Neuron (in vitro differentiated cells): ENCODE data around the gene INPP5A.
"Not testable (repeated sequence)": the region's sequence is repeated elsewhere in the genome, so short reads cannot be mapped to it uniquely, and the experiment has no call there.

Source experiments
- H2AFZ ChIP-seq: one replicate; pipeline ENCODE4 v1.6.1; 2013; ENCODE audit warnings: low read depth, mild to moderate bottlenecking, inconsistent platforms, low read length, moderate library complexity
- H3K27me3 ChIP-seq: one replicate; pipeline ENCODE4 v1.6.1; 2013; ENCODE audit warnings: low read length; ENCODE audit not compliant: insufficient read depth
- H3K36me3 ChIP-seq: one replicate; pipeline ENCODE4 v1.6.1; 2013; ENCODE audit warnings: low read length; ENCODE audit not compliant: insufficient read depth
- H3K4me1 ChIP-seq: one replicate; pipeline ENCODE4 v1.6.1; 2013; ENCODE audit warnings: low read length; ENCODE audit not compliant: insufficient read depth
- H3K4me3 ChIP-seq: 2 replicates; pipeline ENCODE4 v1.5.1; 2013; ENCODE audit warnings: mild to moderate bottlenecking, low read length, moderate library complexity
- H3K9me3 ChIP-seq: one replicate; pipeline ENCODE4 v1.6.1; 2013; ENCODE audit warnings: low read length

Gene INPP5A

GRCh38 chr10:132770061-132771021, 232.8 kb downstream of the INPP5A start:
- Histone ChIP-seq H3K9me3 (peaks cover 18% of the 10 kb centered on the region), H3K36me3 (no peaks in the 10 kb centered on the region), H2AFZ (no peak overlapping the region), H3K4me3 (no peak overlapping the region), H3K4me1 (no peaks in the 10 kb centered on the region), H3K27me3 (no peaks in the 10 kb centered on the region)

GRCh38 chr10:132772816-132773215, 235.2 kb downstream of the INPP5A start:
- H3K4me1 ChIP-seq, H2AFZ ChIP-seq, H3K27me3 ChIP-seq, H3K36me3 ChIP-seq, H3K4me3 ChIP-seq: not testable (repeated sequence)
- peaks cover 18% of the 10 kb centered on the region for H3K9me3 ChIP-seq

DNA sequence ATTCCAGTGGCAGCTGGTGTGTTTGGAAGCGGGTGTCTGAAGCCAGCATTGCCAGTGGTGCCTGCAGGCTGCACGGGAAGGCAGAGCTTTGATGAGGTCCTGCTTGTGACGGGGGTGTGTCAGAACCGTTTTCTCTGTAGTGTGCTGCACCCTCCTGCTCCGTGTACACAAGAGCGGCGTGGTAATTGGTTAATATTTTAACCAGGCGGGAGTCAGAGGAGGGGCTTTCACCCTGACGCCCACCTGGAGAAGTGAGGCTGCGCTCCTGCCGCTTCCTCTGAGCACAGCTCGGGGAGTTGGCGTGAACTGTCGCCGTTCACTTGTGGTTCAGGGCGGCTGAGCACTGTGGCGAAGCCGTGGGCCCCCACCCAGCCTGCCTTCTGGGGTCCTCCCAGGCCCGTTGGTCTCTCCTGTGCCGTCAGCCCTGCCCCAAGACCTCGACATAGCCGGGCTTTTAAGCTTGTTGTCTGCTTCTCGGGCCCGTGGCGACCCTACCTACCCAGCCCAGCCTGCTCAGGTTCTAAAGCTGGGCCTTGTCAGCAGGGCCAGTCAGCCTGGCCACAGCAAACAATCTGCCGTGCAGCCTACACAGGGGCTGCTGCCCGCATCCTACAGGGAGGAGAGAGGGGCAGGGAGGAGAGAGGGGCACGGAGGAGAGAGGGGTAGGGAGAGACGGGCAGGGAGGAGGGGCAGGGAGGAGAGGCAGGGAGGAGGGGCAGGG, 236.8 kb downstream of the INPP5A start:
- Histone ChIP-seq H3K4me1 (no peaks in the 10 kb centered on the region), H3K36me3 (no peaks in the 10 kb centered on the region), H3K27me3 (no peaks in the 10 kb centered on the region), H3K9me3 (peaks cover 7% of the 10 kb centered on the region), H3K4me3 (no peak overlapping the region), H2AFZ (no peak overlapping the region)

DNA sequence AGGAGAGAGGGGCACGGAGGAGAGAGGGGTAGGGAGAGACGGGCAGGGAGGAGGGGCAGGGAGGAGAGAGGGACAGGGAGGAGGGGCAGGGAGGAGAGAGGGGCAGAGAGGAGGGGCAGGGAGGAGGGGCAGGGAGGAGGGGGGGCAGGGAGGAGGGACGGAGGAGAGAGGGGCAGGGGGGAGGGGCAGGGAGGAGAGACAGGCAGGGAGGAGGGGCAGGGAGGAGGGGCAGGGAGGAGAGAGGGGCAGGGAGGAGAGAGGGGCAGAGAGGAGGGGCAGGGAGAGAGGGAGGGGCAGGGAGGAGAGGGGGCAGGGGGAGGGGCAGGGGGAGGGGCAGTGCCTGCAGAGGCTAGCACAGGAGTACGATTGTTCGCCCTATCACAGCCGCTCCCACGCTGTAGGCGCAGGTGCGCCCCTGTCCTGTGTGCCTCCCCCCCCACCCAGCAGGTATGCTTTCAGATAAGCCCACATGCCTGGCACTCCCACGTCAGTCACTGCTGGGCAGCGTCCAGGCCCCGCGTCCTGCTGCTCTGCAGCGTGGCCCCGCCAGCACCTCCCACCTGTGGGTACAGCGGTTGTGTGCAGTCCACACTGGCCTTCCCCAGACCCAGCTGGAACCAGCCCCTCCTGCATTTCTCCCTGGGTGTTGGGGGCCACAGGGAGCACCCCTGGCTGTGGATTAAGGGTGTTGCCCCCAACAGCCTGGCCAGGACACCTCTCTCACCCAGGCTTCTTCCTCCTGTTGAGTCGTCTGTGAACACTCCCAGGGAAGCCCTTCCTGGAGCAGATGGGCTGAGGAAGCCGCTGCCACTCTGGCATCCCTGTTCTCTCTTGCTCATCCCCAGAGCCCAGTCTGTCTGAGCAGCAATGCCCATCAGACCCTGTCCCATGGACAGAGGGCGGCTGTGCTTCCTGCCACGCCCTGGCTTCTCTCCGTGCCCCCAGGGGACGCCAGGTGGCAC, 237.6 kb downstream of the INPP5A start:
- Histone ChIP-seq H3K4me1 (no peaks in the 10 kb centered on the region), H2AFZ (no peak overlapping the region)

DNA sequence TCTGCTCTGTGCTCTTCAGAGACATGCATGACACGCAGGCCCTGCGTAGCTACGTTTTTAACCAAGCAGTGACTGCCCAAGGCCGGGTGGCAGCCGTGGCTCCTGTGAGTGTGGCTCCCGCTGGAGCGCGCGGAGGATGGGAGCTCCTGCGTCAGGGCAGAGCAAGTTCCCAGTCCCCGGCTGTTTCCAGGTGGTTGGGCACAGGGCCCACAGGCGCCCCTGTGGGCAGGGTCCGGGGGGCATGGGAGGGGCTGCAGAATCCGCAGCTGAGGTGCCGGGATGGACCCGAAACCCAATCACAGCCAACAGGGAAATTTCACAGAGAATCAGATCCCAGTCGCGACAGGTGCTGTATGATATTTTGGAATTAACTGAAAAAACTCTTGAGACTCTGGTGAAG, 238.6 kb downstream of the INPP5A start:
- no peak overlapping the region for H2AFZ ChIP-seq
- no peaks in the 10 kb centered on the region for H3K27me3 ChIP-seq
- peaks cover under 1% of the 10 kb centered on the region for H3K36me3 ChIP-seq
- no peak overlapping the region for H3K4me3 ChIP-seq
- H3K4me1 ChIP-seq = no peaks in the 10 kb centered on the region
- H3K9me3 ChIP-seq = peaks cover 2% of the 10 kb centered on the region

More for the DNA sequence above, 237.6 kb downstream of the INPP5A start:
- no peaks in the 10 kb centered on the region for H3K27me3 ChIP-seq
- H3K4me3 ChIP-seq = no peak overlapping the region
- peaks cover 3% of the 10 kb centered on the region for H3K9me3 ChIP-seq
- no peaks in the 10 kb centered on the region for H3K36me3 ChIP-seq

DNA sequence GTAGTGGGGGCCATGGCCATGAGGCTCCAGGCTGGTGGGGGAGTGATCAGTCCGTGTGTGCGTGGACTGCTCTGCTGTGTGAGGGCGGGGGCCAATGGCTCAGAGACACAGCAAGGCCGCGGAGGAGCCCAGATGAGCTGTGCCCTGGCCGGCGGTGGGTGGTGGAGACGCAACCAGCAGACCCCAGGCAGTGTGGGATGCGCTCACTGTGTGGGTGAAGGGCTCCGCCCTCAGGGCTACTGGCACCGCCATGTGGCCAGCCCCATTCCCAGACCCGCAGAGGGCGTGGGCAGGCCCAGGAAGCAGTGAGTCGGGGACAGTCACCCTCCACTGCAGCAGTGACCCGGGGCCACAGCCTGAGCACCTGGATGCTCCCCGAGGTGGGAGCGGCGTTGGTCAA, 239.2 kb downstream of the INPP5A start:
- Histone ChIP-seq H3K9me3 (peaks cover 5% of the 10 kb centered on the region), H3K27me3 (no peaks in the 10 kb centered on the region), H2AFZ (no peak overlapping the region), H3K4me3 (no peak overlapping the region), H3K36me3 (peaks cover 6% of the 10 kb centered on the region), H3K4me1 (no peaks in the 10 kb centered on the region)

DNA sequence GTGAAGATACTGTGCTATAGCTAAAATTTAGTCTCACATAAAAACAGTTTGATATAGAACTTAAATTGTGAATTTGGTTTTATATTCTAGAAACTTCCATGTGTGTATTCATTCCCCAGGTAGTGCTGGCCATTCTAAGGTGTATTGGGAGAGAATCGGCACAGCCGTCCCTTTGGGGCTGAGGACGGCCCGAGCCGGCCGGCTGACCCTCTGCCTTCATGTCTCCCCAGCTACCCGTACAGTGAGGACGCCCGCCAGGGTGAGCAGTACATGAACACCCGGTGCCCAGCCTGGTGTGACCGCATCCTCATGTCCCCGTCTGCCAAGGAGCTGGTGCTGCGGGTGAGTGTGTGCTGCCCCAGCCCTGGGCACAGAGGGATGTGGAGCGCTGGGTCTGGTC, 239.9 kb downstream of the INPP5A start:
- Histone ChIP-seq H3K9me3 (peaks cover 7% of the 10 kb centered on the region), H3K4me1 (no peaks in the 10 kb centered on the region), H3K36me3 (peaks cover 8% of the 10 kb centered on the region), H3K4me3 (no peak overlapping the region), H2AFZ (no peak overlapping the region), H3K27me3 (no peaks in the 10 kb centered on the region)

- Histone ChIP-seq H3K4me3 (no peak overlapping the region), H3K36me3 (peaks cover 15% of the 10 kb centered on the region), H3K4me1 (no peaks in the 10 kb centered on the region), H2AFZ (no peak overlapping the region), H3K9me3 (peaks cover 14% of the 10 kb centered on the region), H3K27me3 (peaks cover 10% of the 10 kb centered on the region)
These were observed 242.1 kb downstream of the INPP5A start for GRCh38 chr10:132779549-132780294.

DNA sequence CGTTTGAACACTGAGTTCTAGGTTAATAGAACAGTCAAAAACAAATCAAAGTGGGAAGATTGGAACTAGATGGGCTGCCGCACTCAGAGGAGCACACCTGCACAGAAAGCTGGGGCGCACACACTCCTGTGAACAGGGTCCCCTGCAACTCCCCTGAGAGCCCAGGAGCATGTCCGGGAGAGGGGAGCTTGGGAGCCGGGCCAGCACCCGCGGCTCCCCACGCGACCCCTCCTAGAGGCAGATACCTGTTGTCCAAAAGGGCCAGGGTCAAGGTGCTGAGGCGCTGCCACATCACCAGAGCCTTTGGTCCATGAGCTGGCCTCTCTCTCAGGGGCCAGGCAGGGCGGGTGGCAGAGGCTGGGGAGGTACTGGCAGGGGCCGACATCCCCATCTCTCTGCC, 242.8 kb downstream of the INPP5A start:
- Histone ChIP-seq H3K36me3 (peaks cover 15% of the 10 kb centered on the region), H3K27me3 (peaks cover 15% of the 10 kb centered on the region), H3K4me1 (no peaks in the 10 kb centered on the region), H3K4me3 (no peak overlapping the region), H3K9me3 (peaks cover 17% of the 10 kb centered on the region), H2AFZ (no peak overlapping the region)

DNA sequence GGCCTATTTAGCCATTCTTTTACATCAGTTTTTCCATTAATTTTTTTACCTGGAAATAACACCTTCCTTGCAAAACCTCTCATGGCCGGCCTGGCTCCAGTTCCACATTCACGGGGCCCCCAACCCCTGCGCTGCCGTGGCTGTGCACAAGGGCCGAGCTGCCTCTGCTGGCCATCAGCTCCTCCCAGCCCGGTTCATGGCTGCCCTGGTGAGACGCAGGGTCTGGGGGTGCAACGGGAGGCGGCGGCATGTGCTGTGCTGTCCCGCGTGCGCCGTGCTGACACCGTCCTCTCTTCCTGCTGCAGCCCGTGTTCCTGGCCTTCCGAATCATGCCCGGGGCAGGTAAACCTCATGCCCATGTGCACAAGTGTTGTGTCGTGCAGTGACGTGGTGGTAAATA, 244.0 kb downstream of the INPP5A start:
- peaks cover 15% of the 10 kb centered on the region for H3K36me3 ChIP-seq
- H3K4me3 ChIP-seq = no peak overlapping the region
- H3K27me3 ChIP-seq = peaks cover 20% of the 10 kb centered on the region
- peaks cover 17% of the 10 kb centered on the region for H3K9me3 ChIP-seq
- no peak overlapping the region for H2AFZ ChIP-seq
- peaks cover 4% of the 10 kb centered on the region for H3K4me1 ChIP-seq

- Histone ChIP-seq H2AFZ (no peak overlapping the region), H3K4me3 (peak overlapping the region; percentile 47), H3K4me1 (peaks cover 10% of the 10 kb centered on the region), H3K9me3 (peaks cover 17% of the 10 kb centered on the region), H3K36me3 (peaks cover 15% of the 10 kb centered on the region), H3K27me3 (peaks cover 32% of the 10 kb centered on the region)
These were observed 245.8 kb downstream of the INPP5A start for GRCh38 chr10:132783165-132783939.
